ENCODE measurements around the gene NCK2.

GRCh38 chr2:105733875-105734274, 10.8 kb upstream of the NCK2 start:
- TF ChIP-seq, protein P1, sequence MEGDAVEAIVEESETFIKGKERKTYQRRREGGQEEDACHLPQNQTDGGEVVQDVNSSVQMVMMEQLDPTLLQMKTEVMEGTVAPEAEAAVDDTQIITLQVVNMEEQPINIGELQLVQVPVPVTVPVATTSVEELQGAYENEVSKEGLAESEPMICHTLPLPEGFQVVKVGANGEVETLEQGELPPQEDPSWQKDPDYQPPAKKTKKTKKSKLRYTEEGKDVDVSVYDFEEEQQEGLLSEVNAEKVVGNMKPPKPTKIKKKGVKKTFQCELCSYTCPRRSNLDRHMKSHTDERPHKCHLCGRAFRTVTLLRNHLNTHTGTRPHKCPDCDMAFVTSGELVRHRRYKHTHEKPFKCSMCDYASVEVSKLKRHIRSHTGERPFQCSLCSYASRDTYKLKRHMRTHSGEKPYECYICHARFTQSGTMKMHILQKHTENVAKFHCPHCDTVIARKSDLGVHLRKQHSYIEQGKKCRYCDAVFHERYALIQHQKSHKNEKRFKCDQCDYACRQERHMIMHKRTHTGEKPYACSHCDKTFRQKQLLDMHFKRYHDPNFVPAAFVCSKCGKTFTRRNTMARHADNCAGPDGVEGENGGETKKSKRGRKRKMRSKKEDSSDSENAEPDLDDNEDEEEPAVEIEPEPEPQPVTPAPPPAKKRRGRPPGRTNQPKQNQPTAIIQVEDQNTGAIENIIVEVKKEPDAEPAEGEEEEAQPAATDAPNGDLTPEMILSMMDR (IDR thresholded peaks at IDR 0.05), result no peak
- no peak for TF ChIP-seq POLR2AphosphoS5 (IDR thresholded peaks at IDR 0.05; ENCODE audit: insufficient read depth in 1 of 2, low read depth in 1 of 2)
- TF ChIP-seq POLR2A (IDR thresholded peaks at IDR 0.05), result no peak

All from vagina (tissue), 2 donors.